Central memory CD4-positive, alpha-beta T cell (primary cell): ENCODE data around the gene PDZK1IP1.
"Not testable (repeated sequence)": the region's sequence is repeated elsewhere in the genome, so short reads cannot be mapped to it uniquely, and the experiment has no call there.

ENCODE experiments used
- DNase-seq: peaks from one replicate; pipeline ENCODE4 v3.0.0; 2022

The PDZK1IP1 gene

DNA sequence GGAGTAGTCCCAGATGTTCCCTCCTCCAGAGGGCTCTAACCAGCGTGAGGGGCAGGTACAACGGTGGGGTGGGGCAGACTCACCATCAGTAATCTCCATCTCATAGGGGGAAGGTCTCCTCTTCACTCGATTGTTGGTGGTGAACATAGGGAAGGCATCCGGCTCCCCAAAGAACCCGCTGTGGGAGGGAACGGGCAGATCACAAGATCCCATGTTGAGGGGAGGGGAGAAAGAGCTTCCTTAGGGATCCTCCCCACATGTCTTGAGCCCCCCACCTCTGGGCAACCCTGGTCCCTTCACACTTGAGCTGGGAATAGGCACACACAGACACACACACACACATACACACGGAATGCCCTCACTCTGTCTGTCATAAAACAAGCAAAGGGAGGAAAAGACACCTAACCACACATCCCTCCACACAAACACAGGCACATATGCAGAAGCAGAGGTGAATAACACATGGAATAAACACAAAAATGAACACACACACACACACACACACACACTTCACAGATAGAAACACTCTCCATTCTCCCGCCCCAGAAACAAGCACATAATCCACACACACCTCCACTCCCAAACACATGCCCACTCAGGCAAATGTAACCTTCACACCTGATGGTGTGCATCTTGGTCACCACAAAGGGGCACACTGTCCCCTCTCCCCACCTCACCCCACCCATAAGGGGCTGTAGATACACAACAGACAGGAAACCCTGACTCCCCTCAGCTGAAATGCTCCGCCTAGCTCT is 34.3 kb upstream of the PDZK1IP1 start:
- DNase-seq = no peak

GRCh38 chr1:47223174-47223920 is 33.5 kb upstream of the PDZK1IP1 start:
- DNase-seq = no peak

- no peak for DNase-seq
Measured at GRCh38 chr1:47222476-47222875, 32.6 kb upstream of the PDZK1IP1 start.

- DNase-seq = no peak
Measured at GRCh38 chr1:47219590-47220220, 29.9 kb upstream of the PDZK1IP1 start.

DNA sequence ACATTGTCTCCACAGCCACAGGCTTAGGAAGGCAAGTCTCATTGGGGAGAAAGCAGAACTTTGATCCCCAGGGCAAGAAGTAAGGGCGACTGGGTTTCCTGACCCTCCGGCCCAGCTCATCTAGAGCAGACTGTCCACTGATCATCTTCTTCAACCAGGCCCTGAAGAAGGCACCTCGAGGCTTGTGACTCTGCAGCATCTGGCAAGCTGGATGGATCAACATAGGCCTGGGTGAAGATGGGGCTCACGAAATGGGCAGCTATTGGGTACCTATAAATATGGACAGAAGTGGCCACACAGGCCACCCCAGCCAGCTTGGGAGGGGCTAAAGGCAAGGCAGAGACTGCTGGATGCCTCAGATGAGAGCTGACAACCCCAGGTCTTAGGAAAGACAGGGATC is 29.2 kb upstream of the PDZK1IP1 start:
- DNase-seq = no peak

DNA sequence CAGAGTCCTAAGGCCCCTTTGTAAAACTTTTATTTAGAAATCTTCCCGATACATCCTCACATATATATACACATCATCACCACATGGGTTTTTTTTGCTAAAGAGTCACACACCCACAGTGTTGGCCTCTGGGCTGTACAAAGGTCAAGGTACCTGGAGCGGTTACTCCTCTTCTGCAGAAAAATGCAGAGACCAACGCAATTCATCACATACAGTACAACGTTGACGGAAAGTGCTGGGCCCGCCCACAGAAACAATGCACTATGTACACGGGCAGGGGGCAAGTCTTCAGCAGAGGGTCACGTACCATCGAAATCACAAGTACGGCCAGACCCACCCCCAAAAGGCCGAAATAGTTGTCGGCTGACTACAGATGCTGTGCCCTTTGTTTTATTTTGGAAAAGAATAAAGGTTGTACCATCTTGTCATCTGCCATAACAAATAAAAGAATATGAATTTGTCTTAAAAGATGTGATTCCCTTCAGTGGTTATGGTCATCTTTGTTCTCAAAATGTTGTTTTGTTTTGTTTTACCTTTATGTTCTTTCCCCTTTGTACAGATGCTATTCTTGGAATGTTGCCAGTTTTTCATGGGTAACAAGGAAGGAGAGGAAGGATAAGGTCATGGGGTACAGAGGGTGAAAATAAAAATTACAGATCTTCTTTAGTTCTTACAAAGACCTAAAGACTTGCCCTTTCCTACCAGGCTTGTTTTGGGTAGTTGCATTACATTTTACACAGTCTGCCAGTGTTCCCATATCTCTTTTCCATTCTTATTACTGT is 26.6 kb upstream of the PDZK1IP1 start:
- no peak for DNase-seq

DNA sequence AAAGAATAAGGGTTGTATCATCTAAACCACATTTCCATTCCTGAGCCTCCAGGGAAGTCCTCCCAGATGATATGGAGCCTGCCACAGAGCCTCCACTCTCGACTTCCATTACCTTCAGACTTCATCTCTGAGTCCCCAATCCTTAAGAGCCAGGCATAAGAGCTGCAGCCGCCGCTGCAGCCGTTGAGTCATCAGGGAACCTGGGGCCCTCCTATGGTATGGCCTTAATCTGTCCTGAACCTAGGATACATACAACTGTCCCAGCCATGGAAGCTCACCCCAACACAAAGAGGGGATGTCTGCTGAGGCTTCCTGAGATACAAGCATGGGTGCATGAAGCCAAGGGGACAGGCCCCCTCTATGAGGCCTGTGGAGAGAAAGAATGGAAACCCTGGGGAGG is 25.9 kb upstream of the PDZK1IP1 start:
- no peak for DNase-seq

GRCh38 chr1:47214549-47214948 is 24.7 kb upstream of the PDZK1IP1 start:
- DNase-seq = no peak

DNA sequence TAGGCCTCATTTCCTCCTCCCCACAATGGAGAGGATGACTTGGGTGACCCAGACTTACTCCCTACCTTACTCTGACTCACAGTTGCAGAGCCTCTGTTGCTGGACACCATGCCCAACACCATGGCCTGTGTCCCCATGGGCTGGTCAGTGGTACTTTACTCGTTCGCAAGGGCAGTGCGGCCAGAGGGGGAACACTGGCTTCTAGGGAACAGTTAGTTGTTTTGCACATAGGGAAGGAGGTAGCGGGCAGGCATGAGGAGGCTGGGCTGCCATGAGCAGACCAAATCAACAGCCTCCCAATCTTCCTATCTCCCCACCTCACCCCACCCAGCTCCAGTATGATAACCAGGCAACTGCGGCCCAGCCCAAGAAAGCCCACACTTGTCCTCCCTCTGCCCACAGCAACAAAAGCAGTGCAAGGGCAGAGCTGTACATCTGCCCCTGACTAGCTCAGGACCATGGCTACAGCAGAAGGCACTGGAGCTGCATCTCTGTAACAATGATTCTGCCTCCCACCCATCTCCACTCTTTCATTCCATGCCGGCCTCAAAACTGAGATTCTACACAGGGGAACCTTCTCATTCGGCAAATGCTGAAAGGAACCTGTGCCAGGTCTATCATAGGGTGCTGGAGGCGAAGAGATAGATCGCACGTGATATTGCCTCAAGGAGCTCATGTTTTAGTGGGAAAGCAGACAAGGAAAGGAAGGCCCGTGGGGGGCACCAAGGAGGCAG is 23.6 kb upstream of the PDZK1IP1 start:
- no peak for DNase-seq

DNA sequence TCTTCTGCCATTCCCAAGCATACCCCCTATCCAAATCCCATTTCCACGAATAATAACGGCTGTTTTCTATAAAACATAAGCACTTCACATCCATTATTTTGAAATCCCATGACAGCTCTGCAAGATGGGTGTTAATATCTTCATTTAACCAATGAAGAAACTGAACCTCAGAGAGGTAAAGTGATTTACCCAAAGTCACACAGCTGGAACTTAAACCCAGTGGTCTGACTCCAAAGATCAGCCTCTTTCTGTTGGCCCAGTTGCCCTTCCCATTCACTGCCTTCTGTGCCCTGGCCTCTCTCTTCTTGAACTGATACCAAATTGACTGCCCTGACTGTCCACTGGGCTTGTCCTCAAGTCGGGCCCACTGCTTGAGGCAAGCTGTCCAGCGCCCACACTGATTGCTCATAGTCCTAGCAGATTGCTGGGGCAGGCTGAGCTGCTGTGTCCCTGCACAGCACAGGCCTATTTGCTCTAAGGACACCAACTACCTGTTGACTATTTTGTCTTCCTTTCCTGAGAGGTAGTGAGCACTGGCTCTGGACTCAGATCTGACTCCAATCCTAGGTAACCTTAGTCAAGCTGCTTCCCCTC is 22.9 kb upstream of the PDZK1IP1 start:
- no peak for DNase-seq

DNA sequence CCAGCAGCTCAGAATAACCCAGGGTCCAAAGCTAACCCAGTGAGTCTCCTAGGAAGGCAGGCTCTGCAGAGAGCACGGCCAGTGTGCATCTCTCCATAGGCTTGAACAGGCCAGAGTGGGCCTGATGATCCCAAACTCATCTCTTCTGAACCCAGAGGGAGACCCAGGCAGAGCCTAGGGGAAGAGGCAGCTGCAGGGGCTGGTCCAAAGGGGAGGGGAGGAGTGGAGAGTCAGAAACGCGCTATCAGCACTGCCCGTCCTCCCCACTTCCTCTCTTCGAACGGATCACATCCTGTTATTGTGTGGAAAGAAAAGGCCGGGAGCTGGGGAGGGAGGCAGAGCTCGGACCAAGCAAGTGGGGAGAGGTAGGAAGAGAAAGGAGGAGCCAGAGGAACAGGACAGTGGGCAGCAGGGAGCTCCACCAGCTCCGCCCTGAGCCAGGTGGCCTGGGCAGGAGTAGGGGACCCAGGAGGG is 22.0 kb upstream of the PDZK1IP1 start:
- no peak for DNase-seq

- DNase-seq = no peak
Measured at GRCh38 chr1:47210666-47211065, 20.8 kb upstream of the PDZK1IP1 start.

- no peak for DNase-seq
Measured at GRCh38 chr1:47209725-47210325, 20.0 kb upstream of the PDZK1IP1 start.

DNA sequence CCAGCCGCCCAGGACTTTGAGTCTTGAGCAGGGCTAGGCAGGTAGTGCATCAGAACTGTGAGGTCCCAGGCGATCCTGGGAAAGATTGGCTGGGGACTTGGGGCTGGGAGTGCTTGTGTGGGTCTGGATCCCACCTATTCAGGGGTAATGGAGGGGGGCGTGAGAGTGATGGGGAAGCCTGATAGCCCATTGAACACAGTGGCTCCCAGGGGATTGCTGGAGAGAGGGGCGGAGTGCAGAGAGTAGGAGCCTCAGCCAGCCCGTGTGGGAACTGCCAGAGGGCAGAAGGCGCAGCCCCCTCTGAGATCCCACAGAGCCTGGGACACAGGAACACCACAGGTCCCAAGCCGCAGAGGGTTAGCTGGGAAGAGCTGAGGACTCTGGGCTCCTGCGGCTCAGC is 19.3 kb upstream of the PDZK1IP1 start:
- DNase-seq = no peak

DNA sequence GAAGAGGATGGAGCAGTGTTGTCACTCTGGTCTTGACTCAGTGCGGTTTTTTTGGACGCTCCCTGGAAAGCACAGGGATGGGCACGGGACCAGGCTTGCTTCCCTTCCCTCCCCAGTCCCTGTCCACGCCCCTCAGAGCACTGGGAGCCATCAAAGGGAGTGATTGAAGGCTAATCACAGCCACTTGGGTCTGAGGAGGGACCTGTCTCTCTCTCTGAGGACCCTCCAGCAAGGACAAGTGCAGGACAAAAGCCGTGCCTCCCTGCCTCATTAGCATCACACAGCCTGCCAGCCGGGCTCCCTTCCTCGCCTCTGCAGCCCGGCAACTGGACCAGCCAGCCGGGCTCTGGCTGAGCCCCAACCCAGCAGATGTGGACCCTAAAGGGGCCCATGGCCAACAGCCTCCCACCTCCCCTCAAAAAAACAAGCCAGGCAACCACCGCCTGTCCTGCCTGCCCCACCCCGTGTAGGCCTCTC is 18.6 kb upstream of the PDZK1IP1 start:
- no peak for DNase-seq

- no peak for DNase-seq
Measured at GRCh38 chr1:47207803-47208373, 18.1 kb upstream of the PDZK1IP1 start.

DNA sequence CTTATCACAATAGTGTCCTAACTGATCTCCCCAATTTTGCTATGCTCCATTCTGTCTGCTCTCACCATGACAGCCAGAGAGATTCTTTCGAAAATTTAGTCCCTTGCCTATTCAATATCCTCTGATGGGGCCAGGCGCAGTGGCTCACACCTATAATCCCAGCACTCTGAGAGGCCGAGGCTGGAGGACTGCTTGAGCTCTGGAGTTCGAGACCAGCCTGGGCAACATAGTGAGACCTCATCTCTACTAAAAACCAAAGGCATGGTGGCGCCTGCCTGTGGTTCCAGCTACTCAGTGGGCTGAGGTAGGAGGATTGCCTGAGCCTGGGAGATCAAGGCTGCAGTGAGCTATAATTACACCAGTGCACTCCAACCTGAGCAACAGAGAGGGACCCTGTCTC is 16.1 kb upstream of the PDZK1IP1 start:
- DNase-seq = no peak

DNA sequence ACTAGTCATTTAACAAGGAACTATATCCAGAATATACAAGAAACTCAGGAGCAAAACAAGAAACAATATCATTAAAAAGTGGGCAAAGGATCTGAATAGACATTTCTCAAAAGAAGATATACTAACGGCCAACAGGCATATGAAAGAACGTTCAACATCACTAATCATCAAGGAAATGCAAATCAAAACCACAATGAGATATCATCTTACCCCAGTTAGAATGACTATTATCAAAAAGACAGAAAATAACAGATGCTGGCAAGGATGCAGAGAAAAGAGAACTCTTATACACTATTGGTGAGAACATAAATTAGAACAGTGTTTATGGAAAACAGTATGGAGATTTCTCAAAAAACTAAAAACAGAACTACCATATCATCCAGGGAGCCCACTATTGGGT is 13.7 kb upstream of the PDZK1IP1 start:
- DNase-seq = not testable (repeated sequence)

- DNase-seq = no peak
Measured at GRCh38 chr1:47201179-47201578, 11.3 kb upstream of the PDZK1IP1 start.

DNA sequence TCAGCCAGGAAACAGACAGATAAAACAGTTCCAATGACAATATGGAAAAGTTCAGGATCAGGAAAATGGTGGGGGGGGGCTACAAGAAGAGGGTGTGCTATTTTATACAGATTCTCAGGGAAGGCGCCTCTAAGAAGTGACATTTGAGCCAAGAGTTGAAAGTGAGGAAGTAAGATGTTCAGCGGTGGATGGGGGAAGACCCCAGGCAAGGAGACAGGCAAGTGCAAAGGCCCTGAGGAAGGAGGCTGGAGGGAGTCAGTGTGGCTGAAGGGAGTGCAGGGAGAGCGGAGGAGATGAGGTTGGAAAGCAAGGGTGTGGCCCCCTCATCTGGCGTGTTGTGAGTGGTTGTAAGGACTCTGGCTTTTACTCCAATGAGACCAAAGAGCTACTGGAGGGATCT is 8.4 kb upstream of the PDZK1IP1 start:
- DNase-seq = no peak

GRCh38 chr1:47196622-47197021 is 6.8 kb upstream of the PDZK1IP1 start:
- DNase-seq = no peak
